ENCODE data around the gene ZDHHC7. TPM values are rescaled to one million over a fixed set of nuclear protein-coding genes. Genes with fewer than 3 reads are reported as not detected.

ZDHHC7 gene
- total and polyA plus RNA-seq, 2 of the 8 experiments (the other 6 are each of a cell fraction or from before 2014, with no cell fraction given): 40.5 to 56.3 TPM

DNA sequence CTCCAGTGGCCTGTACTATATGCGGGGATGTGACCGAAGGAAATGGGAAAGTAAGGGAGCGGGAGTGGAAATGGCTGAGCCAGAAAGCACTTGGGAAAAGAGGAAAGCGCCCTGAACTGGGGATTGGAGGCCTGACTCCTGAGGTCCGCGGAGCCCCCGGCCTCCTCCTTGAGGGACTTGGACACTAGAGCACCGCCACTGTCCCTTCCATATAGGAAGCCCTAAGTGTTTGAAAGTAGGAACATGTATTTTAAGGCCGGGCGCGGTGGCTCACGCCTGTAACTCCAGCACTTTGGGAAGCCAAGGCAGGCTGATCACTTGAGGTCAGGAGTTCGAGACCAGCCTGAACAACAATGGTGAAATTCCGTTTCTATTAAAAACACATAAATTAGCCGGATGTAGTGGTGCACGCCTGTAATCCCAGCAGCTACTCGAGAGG, 530 bp upstream of the ZDHHC7 start (continued):
- TF ChIP-seq RBBP5 (IDR thresholded peaks at IDR 0.05; ENCODE audit: borderline replicate concordance, low read depth, low read length): no peak
- TF ChIP-seq SP2 (IDR thresholded peaks at IDR 0.05; ENCODE audit: low read length): no peak

Measured in H1 (cell line).